ENCODE results near the gene ECT2. TPM values are rescaled to one million over a fixed set of nuclear protein-coding genes. Genes with fewer than 3 reads are reported as not detected.

The ECT2 gene
- total RNA-seq, 1 donor from 2014 or later = 20.9 TPM

DNA sequence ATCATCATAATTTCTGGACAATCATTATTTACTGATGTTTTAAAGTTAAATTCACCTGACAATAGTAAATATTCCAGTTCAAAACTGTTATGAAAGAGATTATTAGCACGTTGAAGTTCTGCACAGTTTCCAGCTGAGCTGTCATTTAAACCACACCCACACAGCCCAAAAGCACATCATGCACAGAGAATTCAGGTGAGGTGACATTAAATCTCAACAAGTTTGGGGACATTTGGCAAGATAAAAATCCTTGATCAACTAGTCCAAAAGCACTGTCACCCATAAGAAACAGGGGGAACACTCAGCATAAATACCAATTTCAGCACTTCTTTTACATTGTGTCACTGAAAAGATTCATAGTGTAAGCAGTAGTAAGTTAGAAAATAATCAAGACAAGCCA is 46.5 kb upstream of the ECT2 start:
- Mint-ChIP-seq H3K27me3 (ENCODE audit: low read depth) (no peaks in the 10 kb centered on the region), H3K36me3 (no peaks in the 10 kb centered on the region), H3K4me1 (no peaks in the 10 kb centered on the region), H3K9me3 (no peaks in the 10 kb centered on the region), H3K27ac (no peak overlapping the region), H3K4me3 (no peak overlapping the region)
- DNase-seq (ENCODE audit: low spot score in 2 of 2, unreplicated experiment in 2 of 2) = no peak
- no peak for TF ChIP-seq CTCF (IDR thresholded peaks at IDR 0.05; ENCODE audit: unreplicated experiment)

DNA sequence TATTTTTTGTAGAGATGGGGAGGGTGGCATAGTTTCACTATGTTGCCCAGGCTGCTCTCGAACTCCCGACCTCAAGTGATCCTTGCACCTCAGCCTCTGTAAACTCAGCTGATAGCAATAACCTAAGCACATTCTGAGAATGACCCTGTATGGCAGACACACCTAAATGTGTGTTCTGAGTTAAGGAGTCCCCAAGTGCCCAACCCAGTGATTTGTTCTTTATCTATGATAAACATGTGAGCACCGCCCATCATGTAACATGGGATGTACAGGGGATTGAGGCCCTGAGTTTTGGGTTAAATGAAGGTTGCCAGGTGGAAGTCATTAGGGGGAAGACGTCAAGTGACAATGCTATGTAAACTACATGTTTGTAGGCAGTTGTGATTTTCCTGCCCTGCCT is 45.4 kb upstream of the ECT2 start:
- TF ChIP-seq CTCF (IDR thresholded peaks at IDR 0.05; ENCODE audit: unreplicated experiment) = no peak
- no peaks in the 10 kb centered on the region for H3K27me3 Mint-ChIP-seq (ENCODE audit: low read depth)
- no peak overlapping the region for H3K27ac Mint-ChIP-seq
- peaks cover 11% of the 10 kb centered on the region for H3K4me1 Mint-ChIP-seq
- H3K4me3 Mint-ChIP-seq = no peak overlapping the region
- no peaks in the 10 kb centered on the region for H3K36me3 Mint-ChIP-seq
- DNase-seq (ENCODE audit: low spot score in 2 of 2, unreplicated experiment in 2 of 2) = no peak
- H3K9me3 Mint-ChIP-seq = no peaks in the 10 kb centered on the region

GRCh38 chr3:172707030-172707429 is 43.5 kb upstream of the ECT2 start:
- no peak overlapping the region for H3K4me3 Mint-ChIP-seq
- no peak for TF ChIP-seq CTCF (IDR thresholded peaks at IDR 0.05; ENCODE audit: unreplicated experiment)
- no peak overlapping the region for H3K27ac Mint-ChIP-seq
- H3K36me3 Mint-ChIP-seq = no peaks in the 10 kb centered on the region
- H3K9me3 Mint-ChIP-seq = no peaks in the 10 kb centered on the region
- DNase-seq (ENCODE audit: low spot score in 2 of 2, unreplicated experiment in 2 of 2) = no peak
- no peaks in the 10 kb centered on the region for H3K27me3 Mint-ChIP-seq (ENCODE audit: low read depth)
- H3K4me1 Mint-ChIP-seq = peaks cover 17% of the 10 kb centered on the region

DNA sequence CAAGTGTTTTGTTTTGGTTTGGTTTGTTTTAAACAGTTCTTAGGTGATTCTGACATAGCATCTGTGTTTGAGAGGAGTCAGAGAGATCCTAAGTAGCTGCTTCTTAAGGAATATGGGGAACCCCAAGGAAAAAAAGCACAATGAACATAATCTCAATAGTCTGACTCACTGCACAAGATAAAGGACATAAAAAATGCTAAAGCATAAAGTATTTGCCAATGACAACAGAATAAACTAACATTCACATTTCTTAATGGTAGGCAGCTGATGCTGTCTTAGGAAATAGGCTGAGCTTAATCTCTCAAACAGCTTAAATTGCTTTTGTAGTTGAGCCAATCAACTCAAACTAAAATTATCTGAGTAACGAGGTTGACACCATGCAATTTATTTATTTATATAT is 42.6 kb upstream of the ECT2 start:
- H3K4me1 Mint-ChIP-seq = peaks cover 17% of the 10 kb centered on the region
- H3K27me3 Mint-ChIP-seq (ENCODE audit: low read depth) = no peaks in the 10 kb centered on the region
- no peaks in the 10 kb centered on the region for H3K36me3 Mint-ChIP-seq
- no peak for TF ChIP-seq CTCF (IDR thresholded peaks at IDR 0.05; ENCODE audit: unreplicated experiment)
- DNase-seq (ENCODE audit: low spot score in 2 of 2, unreplicated experiment in 2 of 2) = no peak
- no peaks in the 10 kb centered on the region for H3K9me3 Mint-ChIP-seq
- no peak overlapping the region for H3K4me3 Mint-ChIP-seq
- no peak overlapping the region for H3K27ac Mint-ChIP-seq

GRCh38 chr3:172708921-172709773 is 41.4 kb upstream of the ECT2 start:
- peaks cover 4% of the 10 kb centered on the region for H3K27me3 Mint-ChIP-seq (ENCODE audit: low read depth)
- H3K4me1 Mint-ChIP-seq = peaks cover 17% of the 10 kb centered on the region
- DNase-seq (ENCODE audit: low spot score in 2 of 2, unreplicated experiment in 2 of 2) = no peak
- no peaks in the 10 kb centered on the region for H3K9me3 Mint-ChIP-seq
- no peak overlapping the region for H3K27ac Mint-ChIP-seq
- H3K4me3 Mint-ChIP-seq = peak overlapping the region; percentile 93
- H3K36me3 Mint-ChIP-seq = no peaks in the 10 kb centered on the region
- TF ChIP-seq CTCF (IDR thresholded peaks at IDR 0.05; ENCODE audit: unreplicated experiment) = no peak
